Measurements from ENCODE around the gene NPL.

Gene NPL

GRCh38 chr1:182762536-182762935, 27.0 kb upstream of the NPL start:
- Histone ChIP-seq H3K9me3 (ENCODE audit: control insufficient read depth, low read length) (peaks cover 9% of the 10 kb centered on the region), H3K36me3 (ENCODE audit: control insufficient read depth, insufficient read depth, low read length, severe bottlenecking) (no peaks in the 10 kb centered on the region), H3K27me3 (replicated peaks; ENCODE audit: control insufficient read depth, insufficient read depth, low read length) (no peaks in the 10 kb centered on the region), H3K4me1 (ENCODE audit: control insufficient read depth, insufficient read depth, low read length) (peaks cover 23% of the 10 kb centered on the region), H3K4me3 (ENCODE audit: low read length) (no peak overlapping the region), H3K9ac (ENCODE audit: low read length) (no peak overlapping the region)
- no peak for DNase-seq (ENCODE audit: low read depth)

GRCh38 chr1:182764029-182764727, 25.4 kb upstream of the NPL start:
- Histone ChIP-seq H3K4me3 (ENCODE audit: low read length) (no peak overlapping the region), H3K27me3 (replicated peaks; ENCODE audit: control insufficient read depth, insufficient read depth, low read length) (no peaks in the 10 kb centered on the region), H3K36me3 (ENCODE audit: control insufficient read depth, insufficient read depth, low read length, severe bottlenecking) (no peaks in the 10 kb centered on the region), H3K4me1 (ENCODE audit: control insufficient read depth, insufficient read depth, low read length) (peaks cover 27% of the 10 kb centered on the region), H3K9ac (ENCODE audit: low read length) (no peak overlapping the region), H3K9me3 (ENCODE audit: control insufficient read depth, low read length) (peaks cover 9% of the 10 kb centered on the region)
- no peak for DNase-seq (ENCODE audit: low read depth)

GRCh38 chr1:182765391-182765790, 24.2 kb upstream of the NPL start:
- H3K4me3 ChIP-seq (ENCODE audit: low read length), result no peak overlapping the region
- peak; percentile 72 for DNase-seq (ENCODE audit: low read depth)
- no peaks in the 10 kb centered on the region for H3K36me3 ChIP-seq (ENCODE audit: control insufficient read depth, insufficient read depth, low read length, severe bottlenecking)
- H3K9me3 ChIP-seq (ENCODE audit: control insufficient read depth, low read length), result peaks cover 9% of the 10 kb centered on the region
- H3K27me3 ChIP-seq (replicated peaks; ENCODE audit: control insufficient read depth, insufficient read depth, low read length), result no peaks in the 10 kb centered on the region
- peaks cover 36% of the 10 kb centered on the region for H3K4me1 ChIP-seq (ENCODE audit: control insufficient read depth, insufficient read depth, low read length)
- H3K9ac ChIP-seq (ENCODE audit: low read length), result no peak overlapping the region

- Histone ChIP-seq H3K9me3 (ENCODE audit: control insufficient read depth, low read length) (peaks cover 9% of the 10 kb centered on the region), H3K9ac (ENCODE audit: low read length) (no peak overlapping the region), H3K4me3 (ENCODE audit: low read length) (no peak overlapping the region), H3K27me3 (replicated peaks; ENCODE audit: control insufficient read depth, insufficient read depth, low read length) (no peaks in the 10 kb centered on the region), H3K4me1 (ENCODE audit: control insufficient read depth, insufficient read depth, low read length) (peaks cover 38% of the 10 kb centered on the region), H3K36me3 (ENCODE audit: control insufficient read depth, insufficient read depth, low read length, severe bottlenecking) (no peaks in the 10 kb centered on the region)
- no peak for DNase-seq (ENCODE audit: low read depth)
Observed at GRCh38 chr1:182766050-182766449, 23.5 kb upstream of the NPL start.

GRCh38 chr1:182766881-182767645, 22.5 kb upstream of the NPL start:
- Histone ChIP-seq H3K4me1 (ENCODE audit: control insufficient read depth, insufficient read depth, low read length) (peaks cover 38% of the 10 kb centered on the region), H3K36me3 (ENCODE audit: control insufficient read depth, insufficient read depth, low read length, severe bottlenecking) (no peaks in the 10 kb centered on the region), H3K9me3 (ENCODE audit: control insufficient read depth, low read length) (no peaks in the 10 kb centered on the region), H3K27me3 (replicated peaks; ENCODE audit: control insufficient read depth, insufficient read depth, low read length) (peaks cover 8% of the 10 kb centered on the region), H3K4me3 (ENCODE audit: low read length) (no peak overlapping the region), H3K9ac (ENCODE audit: low read length) (no peak overlapping the region)
- no peak for DNase-seq (ENCODE audit: low read depth)

GRCh38 chr1:182768963-182769362, 20.6 kb upstream of the NPL start:
- Histone ChIP-seq H3K4me1 (ENCODE audit: control insufficient read depth, insufficient read depth, low read length) (peaks cover 36% of the 10 kb centered on the region), H3K4me3 (ENCODE audit: low read length) (no peak overlapping the region), H3K36me3 (ENCODE audit: control insufficient read depth, insufficient read depth, low read length, severe bottlenecking) (no peaks in the 10 kb centered on the region), H3K27me3 (replicated peaks; ENCODE audit: control insufficient read depth, insufficient read depth, low read length) (peaks cover 9% of the 10 kb centered on the region), H3K9me3 (ENCODE audit: control insufficient read depth, low read length) (peaks cover 5% of the 10 kb centered on the region), H3K9ac (ENCODE audit: low read length) (no peak overlapping the region)
- DNase-seq (ENCODE audit: low read depth), result peak; percentile 51

- Histone ChIP-seq H3K4me3 (ENCODE audit: low read length) (no peak overlapping the region), H3K4me1 (ENCODE audit: control insufficient read depth, insufficient read depth, low read length) (peaks cover 26% of the 10 kb centered on the region), H3K9me3 (ENCODE audit: control insufficient read depth, low read length) (peaks cover 5% of the 10 kb centered on the region), H3K36me3 (ENCODE audit: control insufficient read depth, insufficient read depth, low read length, severe bottlenecking) (no peaks in the 10 kb centered on the region), H3K9ac (ENCODE audit: low read length) (no peak overlapping the region), H3K27me3 (replicated peaks; ENCODE audit: control insufficient read depth, insufficient read depth, low read length) (peaks cover 9% of the 10 kb centered on the region)
- no peak for DNase-seq (ENCODE audit: low read depth)
Observed at GRCh38 chr1:182770232-182770631, 19.3 kb upstream of the NPL start.

GRCh38 chr1:182771187-182771984, 18.2 kb upstream of the NPL start:
- Histone ChIP-seq H3K4me3 (ENCODE audit: low read length) (no peak overlapping the region), H3K36me3 (ENCODE audit: control insufficient read depth, insufficient read depth, low read length, severe bottlenecking) (no peaks in the 10 kb centered on the region), H3K9me3 (ENCODE audit: control insufficient read depth, low read length) (peaks cover 5% of the 10 kb centered on the region), H3K9ac (ENCODE audit: low read length) (no peak overlapping the region), H3K4me1 (ENCODE audit: control insufficient read depth, insufficient read depth, low read length) (peaks cover 17% of the 10 kb centered on the region), H3K27me3 (replicated peaks; ENCODE audit: control insufficient read depth, insufficient read depth, low read length) (peaks cover 9% of the 10 kb centered on the region)
- no peak for DNase-seq (ENCODE audit: low read depth)

- no peak for DNase-seq (ENCODE audit: low read depth)
Observed at GRCh38 chr1:182777386-182777785, 12.2 kb upstream of the NPL start.

GRCh38 chr1:182778862-182779261, 10.7 kb upstream of the NPL start:
- H3K9ac ChIP-seq (ENCODE audit: low read length), result no peak overlapping the region
- no peaks in the 10 kb centered on the region for H3K4me1 ChIP-seq (ENCODE audit: control insufficient read depth, insufficient read depth, low read length)
- no peak for DNase-seq (ENCODE audit: low read depth)
- H3K4me3 ChIP-seq (ENCODE audit: low read length), result no peak overlapping the region
- no peaks in the 10 kb centered on the region for H3K36me3 ChIP-seq (ENCODE audit: control insufficient read depth, insufficient read depth, low read length, severe bottlenecking)
- no peaks in the 10 kb centered on the region for H3K27me3 ChIP-seq (replicated peaks; ENCODE audit: control insufficient read depth, insufficient read depth, low read length)
- peaks cover under 1% of the 10 kb centered on the region for H3K9me3 ChIP-seq (ENCODE audit: control insufficient read depth, low read length)

More at GRCh38 chr1:182777386-182777785, 12.2 kb upstream of the NPL start:
- Histone ChIP-seq H3K4me3 (ENCODE audit: low read length) (no peak overlapping the region), H3K27me3 (replicated peaks; ENCODE audit: control insufficient read depth, insufficient read depth, low read length) (no peaks in the 10 kb centered on the region), H3K36me3 (ENCODE audit: control insufficient read depth, insufficient read depth, low read length, severe bottlenecking) (no peaks in the 10 kb centered on the region), H3K4me1 (ENCODE audit: control insufficient read depth, insufficient read depth, low read length) (no peaks in the 10 kb centered on the region), H3K9me3 (ENCODE audit: control insufficient read depth, low read length) (peaks cover 5% of the 10 kb centered on the region), H3K9ac (ENCODE audit: low read length) (no peak overlapping the region)

- Histone ChIP-seq H3K9ac (ENCODE audit: low read length) (no peak overlapping the region), H3K27me3 (replicated peaks; ENCODE audit: control insufficient read depth, insufficient read depth, low read length) (no peaks in the 10 kb centered on the region), H3K4me3 (ENCODE audit: low read length) (no peak overlapping the region), H3K4me1 (ENCODE audit: control insufficient read depth, insufficient read depth, low read length) (no peaks in the 10 kb centered on the region), H3K9me3 (ENCODE audit: control insufficient read depth, low read length) (no peaks in the 10 kb centered on the region), H3K36me3 (ENCODE audit: control insufficient read depth, insufficient read depth, low read length, severe bottlenecking) (no peaks in the 10 kb centered on the region)
- DNase-seq (ENCODE audit: low read depth), result no peak
Observed at GRCh38 chr1:182779530-182779929, 10.0 kb upstream of the NPL start.

All from adipocyte (in vitro differentiated cells).